Natural killer cell (primary cell): Measurements from ENCODE around the gene BCAS1. TPM values are rescaled to one million over a fixed set of nuclear protein-coding genes. Genes with fewer than 3 reads are reported as not detected.

Experiments
- ATAC-seq, 3 donors: fragments of 150-1000 bp in 2 of 3; fragments of 200-7000 bp in 1 of 3; cut with Tn5 transposase; 1 replicate in 1 of 3; 2 replicates in 2 of 3; pipeline ENCODE4 v1.10.0; 2021; ENCODE audit warnings: mild to moderate bottlenecking in 2 of 3, moderate library complexity in 2 of 3
- DNase-seq, 2 donors: peaks; one replicate each; pipeline versions ENCODE4 v3.0.0 to v3.0.0-alpha.2; 2013 to 2021; ENCODE audit warnings: mixed read lengths in 1 of 2
- H3K27ac ChIP-seq: one replicate; pipeline ENCODE4 v1.5.1; 2013; ENCODE audit warnings: mild to moderate bottlenecking, low read length
- H3K27me3 ChIP-seq: one replicate; pipeline ENCODE4 v1.6.1; 2013; ENCODE audit warnings: low read length; ENCODE audit not compliant: control insufficient read depth, insufficient read depth
- H3K36me3 ChIP-seq: one replicate; pipeline ENCODE4 v1.6.1; 2013; ENCODE audit warnings: low read length; ENCODE audit not compliant: control insufficient read depth, insufficient read depth
- H3K4me1 ChIP-seq: one replicate; pipeline ENCODE4 v1.6.1; 2013; ENCODE audit warnings: low read length; ENCODE audit not compliant: control insufficient read depth, insufficient read depth
- H3K4me3 ChIP-seq: one replicate; pipeline ENCODE4 v1.5.1; 2013; ENCODE audit warnings: low read length
- H3K9me3 ChIP-seq: one replicate; pipeline ENCODE4 v1.6.1; 2013; ENCODE audit warnings: low read length; ENCODE audit not compliant: control insufficient read depth, insufficient read depth
- H3K27ac Mint-ChIP-seq, 2 donors: one replicate each; pipeline ENCODE4 v1.8.0; 2022; ENCODE audit warnings: mild to moderate bottlenecking in 2 of 2, mixed read lengths in 2 of 2, moderate library complexity in 1 of 2
- H3K27me3 Mint-ChIP-seq, 2 donors: one replicate each; pipeline ENCODE4 v1.8.0; 2022; ENCODE audit warnings: low read depth in 2 of 2, mixed read lengths in 2 of 2
- H3K36me3 Mint-ChIP-seq: one replicate; pipeline ENCODE4 v1.8.0; 2022; ENCODE audit warnings: mixed read lengths
- H3K4me1 Mint-ChIP-seq, 2 donors: one replicate each; pipeline ENCODE4 v1.8.0; 2022; ENCODE audit warnings: mixed read lengths in 2 of 2
- H3K4me3 Mint-ChIP-seq: one replicate; pipeline ENCODE4 v1.8.0; 2022; ENCODE audit warnings: mild to moderate bottlenecking, moderate library complexity, mixed read lengths
- H3K9me3 Mint-ChIP-seq, 2 donors: one replicate each; pipeline ENCODE4 v1.8.0; 2022; ENCODE audit warnings: mixed read lengths in 2 of 2
- WGBS: methylation state at CpG from one replicate; pipeline ENCODE4 v1.1.7; 2013; ENCODE audit warnings: missing lambda C conversion rate; ENCODE audit not compliant: insufficient coverage; 5-methylcytosine and 5-hydroxymethylcytosine counted together
- intact Hi-C: fragments of 100-400 bp; cut with micrococcal nuclease; formaldehyde crosslinking; loops from one replicate; pipeline ENCODE4 v1.14.2; 2022
- total RNA-seq, 4 donors: library from RNA; stranded (reverse); fragments of 120-200 nt in 1 of 4; gene quantifications; one replicate each; pipeline versions ENCODE4 v1.2.3 to v1.2.4, GENCODE V29; 2013 to 2022
- TF ChIP-seq, protein P1 (sequence below): fragments of 200-600 bp; IDR thresholded peaks from one replicate; pipeline ENCODE4 v1.8.0; 2022; ENCODE audit warnings: antibody characterized with exemption

The BCAS1 gene
- total RNA-seq, 3 donors from 2014 or later (not counting 1 experiment from before 2014, with no cell fraction given): 0.31 to 1.2 (median 0.68) TPM

DNA sequence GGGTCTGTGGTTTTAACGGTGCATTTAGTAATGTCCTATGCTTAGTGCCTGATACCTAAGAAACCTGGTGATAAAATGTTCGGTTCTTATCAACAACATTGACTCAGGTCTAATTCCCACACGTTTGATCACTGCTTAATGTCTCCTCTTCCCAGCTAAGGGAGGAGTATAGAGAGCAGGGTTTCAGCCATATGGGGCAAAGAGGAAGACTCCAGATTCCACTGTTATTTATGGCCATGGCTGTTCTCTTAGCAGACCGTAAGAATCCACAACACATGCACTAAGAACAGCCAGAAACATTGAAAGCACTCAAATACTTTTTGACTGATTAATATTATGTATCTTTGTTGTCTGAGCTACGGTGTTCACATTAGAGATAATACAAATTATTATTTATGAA, 112.1 kb downstream of the BCAS1 start:
- Histone ChIP-seq H3K4me3 (no peak overlapping the region), H3K27me3 (peaks cover 1% of the 10 kb centered on the region), H3K4me1 (no peaks in the 10 kb centered on the region), H3K36me3 (no peaks in the 10 kb centered on the region), H3K27ac (no peak overlapping the region), H3K9me3 (peaks cover 2% of the 10 kb centered on the region)
- Mint-ChIP-seq H3K4me1 (peaks cover 0 to 5% of the 10 kb centered on the region in 2 donors), H3K27ac (no peak overlapping the region), H3K27me3 (peaks cover 17 to 23% of the 10 kb centered on the region in 2 donors), H3K36me3 (peaks cover 6% of the 10 kb centered on the region), H3K4me3 (no peak overlapping the region), H3K9me3 (peaks cover 0 to 2% of the 10 kb centered on the region in 2 donors)
- intact Hi-C loops: no loop called here
- ATAC-seq (no peak), DNase-seq (no peak)
- WGBS: 92% methylated on average over 2 of the region's 5 CpGs
- TF ChIP-seq, protein P1, sequence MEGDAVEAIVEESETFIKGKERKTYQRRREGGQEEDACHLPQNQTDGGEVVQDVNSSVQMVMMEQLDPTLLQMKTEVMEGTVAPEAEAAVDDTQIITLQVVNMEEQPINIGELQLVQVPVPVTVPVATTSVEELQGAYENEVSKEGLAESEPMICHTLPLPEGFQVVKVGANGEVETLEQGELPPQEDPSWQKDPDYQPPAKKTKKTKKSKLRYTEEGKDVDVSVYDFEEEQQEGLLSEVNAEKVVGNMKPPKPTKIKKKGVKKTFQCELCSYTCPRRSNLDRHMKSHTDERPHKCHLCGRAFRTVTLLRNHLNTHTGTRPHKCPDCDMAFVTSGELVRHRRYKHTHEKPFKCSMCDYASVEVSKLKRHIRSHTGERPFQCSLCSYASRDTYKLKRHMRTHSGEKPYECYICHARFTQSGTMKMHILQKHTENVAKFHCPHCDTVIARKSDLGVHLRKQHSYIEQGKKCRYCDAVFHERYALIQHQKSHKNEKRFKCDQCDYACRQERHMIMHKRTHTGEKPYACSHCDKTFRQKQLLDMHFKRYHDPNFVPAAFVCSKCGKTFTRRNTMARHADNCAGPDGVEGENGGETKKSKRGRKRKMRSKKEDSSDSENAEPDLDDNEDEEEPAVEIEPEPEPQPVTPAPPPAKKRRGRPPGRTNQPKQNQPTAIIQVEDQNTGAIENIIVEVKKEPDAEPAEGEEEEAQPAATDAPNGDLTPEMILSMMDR: no peak

DNA sequence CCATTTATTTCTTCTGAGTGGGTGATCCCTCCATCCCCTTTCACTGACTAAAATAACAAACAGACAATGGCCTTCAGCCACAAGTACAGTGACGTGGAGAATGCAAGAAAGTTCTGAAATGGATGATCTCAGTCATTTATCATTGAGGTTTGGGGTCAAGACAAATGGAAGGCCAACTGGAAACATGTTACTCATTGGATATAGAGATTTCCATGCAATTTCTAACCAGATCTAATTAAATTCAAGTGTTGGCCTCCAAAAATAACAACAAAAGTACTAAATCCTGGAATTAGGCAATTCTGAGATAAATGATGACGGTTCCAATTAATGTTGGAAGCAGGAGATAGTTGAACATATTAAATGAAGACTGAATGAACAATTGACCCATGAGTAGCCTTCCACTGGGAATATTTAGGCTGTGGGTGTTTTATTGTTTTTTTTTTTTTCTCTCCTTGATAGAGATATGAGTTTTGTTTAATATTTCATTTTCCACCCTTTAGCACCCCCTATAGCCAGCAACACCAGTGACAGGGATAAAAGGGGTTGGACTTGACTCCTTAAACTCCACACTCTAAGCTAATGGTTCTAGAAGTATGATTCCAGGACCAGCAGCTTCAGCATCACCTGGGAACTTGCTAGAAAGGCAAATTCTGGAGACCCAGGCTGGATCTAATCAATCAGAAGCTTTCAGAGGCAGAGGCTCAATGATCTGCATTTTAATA, 112.8 kb downstream of the BCAS1 start:
- peak in 1 of 2 donors; percentile 26 for DNase-seq
- Mint-ChIP-seq H3K27ac (no peak overlapping the region), H3K4me1 (peaks cover 0 to 5% of the 10 kb centered on the region in 2 donors), H3K27me3 (peaks cover 17 to 26% of the 10 kb centered on the region in 2 donors), H3K9me3 (peaks cover 0 to 2% of the 10 kb centered on the region in 2 donors), H3K36me3 (peaks cover 11% of the 10 kb centered on the region), H3K4me3 (no peak overlapping the region)
- Histone ChIP-seq H3K36me3 (no peaks in the 10 kb centered on the region), H3K27me3 (no peaks in the 10 kb centered on the region), H3K27ac (no peak overlapping the region), H3K9me3 (peaks cover 5% of the 10 kb centered on the region), H3K4me1 (no peaks in the 10 kb centered on the region), H3K4me3 (no peak overlapping the region)
- no peak for ATAC-seq
- TF ChIP-seq, protein P1: no peak
- WGBS: 82% methylated on average over 2 of the region's 2 CpGs
- intact Hi-C loops: no loop called here

DNA sequence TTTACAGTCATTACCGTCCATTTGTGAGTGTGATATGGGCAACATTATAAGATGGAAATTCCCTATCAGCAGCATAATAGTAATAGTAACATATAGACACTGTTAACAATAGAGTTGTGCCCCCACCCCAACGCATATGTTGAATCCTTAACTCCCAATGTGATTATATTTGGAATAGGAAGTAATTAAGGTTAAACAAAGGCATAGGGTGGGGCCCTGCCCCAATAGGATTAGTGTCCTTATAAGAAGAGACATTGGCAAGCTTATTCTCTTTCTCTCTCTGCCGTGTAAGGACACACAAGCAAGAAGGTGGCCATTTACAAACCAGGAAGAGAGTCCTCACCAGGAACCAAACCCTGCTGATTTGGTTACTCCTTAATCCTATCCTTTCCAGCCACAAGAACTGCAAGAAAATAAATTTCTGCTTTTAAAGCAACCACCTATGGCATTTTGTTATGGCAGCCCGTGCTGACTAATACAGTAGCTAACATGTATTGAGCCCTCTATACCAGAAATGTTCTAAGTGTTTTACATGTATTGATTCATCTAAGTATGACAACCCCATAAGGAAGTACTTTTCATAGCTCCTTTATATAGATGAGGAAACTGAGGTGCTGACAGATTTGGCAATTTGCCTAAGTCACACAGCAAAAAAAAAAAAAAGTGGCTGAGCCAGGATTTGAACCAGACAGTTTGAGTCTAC, 114.2 kb downstream of the BCAS1 start:
- Histone ChIP-seq H3K4me1 (no peaks in the 10 kb centered on the region), H3K4me3 (no peak overlapping the region), H3K27ac (no peak overlapping the region), H3K27me3 (no peaks in the 10 kb centered on the region), H3K9me3 (peaks cover 7% of the 10 kb centered on the region), H3K36me3 (no peaks in the 10 kb centered on the region)
- intact Hi-C loops: no loop called here
- TF ChIP-seq, protein P1: no peak
- Mint-ChIP-seq H3K27me3 (peaks cover 10 to 26% of the 10 kb centered on the region in 2 donors), H3K9me3 (peaks cover 0 to 2% of the 10 kb centered on the region in 2 donors), H3K4me3 (no peak overlapping the region), H3K36me3 (peaks cover 11% of the 10 kb centered on the region), H3K4me1 (peaks cover 0 to 5% of the 10 kb centered on the region in 2 donors), H3K27ac (no peak overlapping the region)
- 100% methylated on average over 2 of the region's 4 CpGs for WGBS
- DNase-seq: no peak
- ATAC-seq: no peak
